SH-SY5Y (cell line): ENCODE data around the gene ISM1.

ENCODE experiments used
- GATA2 ChIP-seq: IDR thresholded peaks from 2 replicates; pipeline ENCODE4 v1.6.1; 2011; ENCODE audit warnings: mild to moderate bottlenecking, low read depth, low read length
- GATA3 ChIP-seq: IDR thresholded peaks from 2 replicates; pipeline ENCODE4 v1.6.1; 2011; ENCODE audit warnings: low read depth, mild to moderate bottlenecking, low read length, moderate library complexity

DNA sequence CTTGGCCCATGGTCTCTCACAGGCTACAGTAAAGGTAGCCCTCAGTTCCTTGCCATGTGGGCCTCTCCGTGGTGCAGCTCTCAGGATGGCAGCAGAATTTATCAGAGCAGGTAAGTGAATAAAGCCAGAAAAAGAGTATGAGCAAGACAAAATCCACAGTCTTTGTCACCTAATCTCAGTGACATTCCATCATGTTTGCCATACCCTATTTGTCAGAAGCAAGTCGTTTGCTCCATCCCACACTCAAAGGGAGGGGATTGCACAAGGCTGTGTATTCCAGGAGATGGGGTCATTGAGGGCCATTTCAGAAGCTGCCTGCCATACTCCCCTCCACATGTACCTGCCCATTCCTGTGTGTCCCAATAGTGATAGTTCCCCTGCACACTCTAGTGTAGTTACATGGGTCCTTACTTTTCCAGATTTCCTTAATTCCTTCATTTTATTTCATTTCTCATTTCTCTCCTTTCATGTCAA lies 24.2 kb downstream of the ISM1 start:
- TF ChIP-seq GATA2 (no peak), GATA3 (no peak)
